HG02981 (cell line): ENCODE results near the gene AQP9.
"Not testable (repeated sequence)": the region's sequence is repeated elsewhere in the genome, so short reads cannot be mapped to it uniquely, and the experiment has no call there.

Experiments
- ATAC-seq: cut with Tn5 transposase; IDR thresholded peaks from one replicate; pipeline ENCODE4 v1.9.1; 2021; ENCODE audit warnings: mild to moderate bottlenecking, moderate library complexity; ENCODE audit not compliant: unreplicated experiment

The AQP9 gene

GRCh38 chr15:58179206-58179605, 41.0 kb downstream of the AQP9 start:
- no peak for ATAC-seq

GRCh38 chr15:58179741-58180381, 41.7 kb downstream of the AQP9 start:
- no peak for ATAC-seq

GRCh38 chr15:58182460-58183163, 44.4 kb downstream of the AQP9 start:
- no peak for ATAC-seq

GRCh38 chr15:58185439-58185838, 47.3 kb downstream of the AQP9 start:
- no peak for ATAC-seq

GRCh38 chr15:58189148-58189811, 51.1 kb downstream of the AQP9 start:
- no peak for ATAC-seq

- ATAC-seq, result no peak
These were observed 52.2 kb downstream of the AQP9 start for GRCh38 chr15:58190419-58190818.

GRCh38 chr15:58193636-58194035, 55.5 kb downstream of the AQP9 start:
- ATAC-seq, result not testable (repeated sequence)

GRCh38 chr15:58200739-58201138, 62.6 kb downstream of the AQP9 start:
- no peak for ATAC-seq

GRCh38 chr15:58201516-58201915, 63.3 kb downstream of the AQP9 start:
- no peak for ATAC-seq

- no peak for ATAC-seq
These were observed 65.4 kb downstream of the AQP9 start for GRCh38 chr15:58203537-58203936.

- no peak for ATAC-seq
These were observed 68.0 kb downstream of the AQP9 start for GRCh38 chr15:58206151-58206550.

- not testable (repeated sequence) for ATAC-seq
These were observed 70.0 kb downstream of the AQP9 start for GRCh38 chr15:58208217-58208616.

- ATAC-seq, result not testable (repeated sequence)
These were observed 70.9 kb downstream of the AQP9 start for GRCh38 chr15:58209007-58209481.

- not testable (repeated sequence) for ATAC-seq
These were observed 71.8 kb downstream of the AQP9 start for GRCh38 chr15:58210031-58210430.

- ATAC-seq, result no peak
These were observed 74.8 kb downstream of the AQP9 start for GRCh38 chr15:58212909-58213526.

GRCh38 chr15:58213587-58214338, 75.6 kb downstream of the AQP9 start:
- no peak for ATAC-seq

GRCh38 chr15:58214591-58215340, 76.6 kb downstream of the AQP9 start:
- ATAC-seq, result no peak

GRCh38 chr15:58217460-58217859, 79.3 kb downstream of the AQP9 start:
- ATAC-seq, result no peak

GRCh38 chr15:58221591-58222241, 83.5 kb downstream of the AQP9 start:
- ATAC-seq, result no peak

GRCh38 chr15:58222679-58223078, 84.5 kb downstream of the AQP9 start:
- no peak for ATAC-seq
